ENCODE data around the gene RBM20.
"Not testable (repeated sequence)": the region's sequence is repeated elsewhere in the genome, so short reads cannot be mapped to it uniquely, and the experiment has no call there.

The RBM20 gene

GRCh38 chr10:110700947-110701616, 56.9 kb downstream of the RBM20 start:
- Histone ChIP-seq H3K4me3 (no peak overlapping the region), H3K27ac (peak overlapping the region in 1 of 2 donors; percentile 66)
- TF ChIP-seq CTCF (IDR thresholded peaks at IDR 0.05) = no peak
- DNase-seq (ENCODE audit: low spot score) = no peak

GRCh38 chr10:110701617-110701971, 57.5 kb downstream of the RBM20 start:
- no peak for DNase-seq (ENCODE audit: low spot score)
- H3K4me3 ChIP-seq = no peak overlapping the region
- H3K27ac ChIP-seq = peak overlapping the region; percentile 39 to 66
- TF ChIP-seq CTCF (IDR thresholded peaks at IDR 0.05) = no peak

- no peak for TF ChIP-seq CTCF (IDR thresholded peaks at IDR 0.05)
- H3K4me3 ChIP-seq = no peak overlapping the region
- no peak for DNase-seq (ENCODE audit: low spot score)
- H3K27ac ChIP-seq = no peak overlapping the region
Observed at GRCh38 chr10:110704070-110704469, 59.9 kb downstream of the RBM20 start.

GRCh38 chr10:110704906-110705476, 60.9 kb downstream of the RBM20 start:
- Histone ChIP-seq H3K4me3 (no peak overlapping the region), H3K27ac (no peak overlapping the region)
- DNase-seq (ENCODE audit: low spot score) = peak; percentile 19
- TF ChIP-seq CTCF (IDR thresholded peaks at IDR 0.05) = no peak

GRCh38 chr10:110705596-110705995, 61.5 kb downstream of the RBM20 start:
- DNase-seq (ENCODE audit: low spot score) = peak; percentile 31

GRCh38 chr10:110706690-110707098, 62.6 kb downstream of the RBM20 start:
- DNase-seq (ENCODE audit: low spot score) = peak; percentile 12
- no peak for TF ChIP-seq CTCF (IDR thresholded peaks at IDR 0.05)
- Histone ChIP-seq H3K4me3 (no peak overlapping the region), H3K27ac (peak overlapping the region; percentile 10 to 63)

More at GRCh38 chr10:110705596-110705995, 61.5 kb downstream of the RBM20 start:
- not testable (repeated sequence) for H3K27ac ChIP-seq, H3K4me3 ChIP-seq

GRCh38 chr10:110708776-110709443, 64.8 kb downstream of the RBM20 start:
- DNase-seq (ENCODE audit: low spot score) = peak; percentile 24
- TF ChIP-seq CTCF (IDR thresholded peaks at IDR 0.05) = no peak
- H3K27ac ChIP-seq = peak overlapping the region; percentile 3 to 80
- H3K4me3 ChIP-seq = no peak overlapping the region
